Thyroid gland (tissue), 4 donors: Measurements from ENCODE around the gene ITPR2.

Source experiments
- POLR2A ChIP-seq, 2 donors: fragments of 450-650 bp; IDR thresholded peaks; one replicate each; pipeline ENCODE4 v1.6.1; 2017; ENCODE audit warnings: antibody characterized with exemption in 2 of 2, mild to moderate bottlenecking in 2 of 2, moderate library complexity in 1 of 2
- TF ChIP-seq, protein P1 (sequence below), 6 experiments: fragments of 200-600 bp in 3 of 6; fragments of 450-650 bp in 3 of 6; sonication (generic) in 3 of 6; IDR thresholded peaks; one replicate each; pipeline ENCODE4 v1.5.1; 2016 to 2019; ENCODE audit warnings: antibody characterized with exemption in 6 of 6, mild to moderate bottlenecking in 2 of 6, inconsistent platforms in 1 of 6, moderate library complexity in 1 of 6

DNA sequence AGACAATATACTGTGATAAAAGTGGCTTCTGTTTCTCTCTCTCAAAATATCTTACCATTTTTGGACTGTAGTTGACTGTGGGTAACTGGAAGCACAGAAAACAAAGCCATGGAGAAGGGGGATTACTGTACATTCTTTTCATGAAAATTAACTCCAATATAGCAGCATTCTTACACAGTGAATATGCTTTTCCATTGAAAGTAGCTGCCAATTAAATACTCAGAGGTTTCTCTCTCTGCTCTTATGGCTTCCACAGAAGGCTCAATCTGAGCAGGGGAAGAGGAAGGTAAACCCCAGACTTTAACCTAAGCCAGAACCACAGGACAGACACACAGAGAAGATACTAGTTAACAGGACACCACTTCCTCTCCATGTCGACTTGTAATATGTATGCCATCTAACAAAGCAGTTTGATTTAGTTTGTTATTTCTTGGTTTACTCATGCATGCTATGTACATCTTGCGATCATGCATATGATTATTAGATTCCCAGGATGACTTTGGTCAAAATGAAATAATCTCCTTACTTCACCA, 487.5 kb downstream of the ITPR2 start:
- TF ChIP-seq POLR2A (IDR thresholded peaks at IDR 0.05), result no peak
- TF ChIP-seq, protein P1, sequence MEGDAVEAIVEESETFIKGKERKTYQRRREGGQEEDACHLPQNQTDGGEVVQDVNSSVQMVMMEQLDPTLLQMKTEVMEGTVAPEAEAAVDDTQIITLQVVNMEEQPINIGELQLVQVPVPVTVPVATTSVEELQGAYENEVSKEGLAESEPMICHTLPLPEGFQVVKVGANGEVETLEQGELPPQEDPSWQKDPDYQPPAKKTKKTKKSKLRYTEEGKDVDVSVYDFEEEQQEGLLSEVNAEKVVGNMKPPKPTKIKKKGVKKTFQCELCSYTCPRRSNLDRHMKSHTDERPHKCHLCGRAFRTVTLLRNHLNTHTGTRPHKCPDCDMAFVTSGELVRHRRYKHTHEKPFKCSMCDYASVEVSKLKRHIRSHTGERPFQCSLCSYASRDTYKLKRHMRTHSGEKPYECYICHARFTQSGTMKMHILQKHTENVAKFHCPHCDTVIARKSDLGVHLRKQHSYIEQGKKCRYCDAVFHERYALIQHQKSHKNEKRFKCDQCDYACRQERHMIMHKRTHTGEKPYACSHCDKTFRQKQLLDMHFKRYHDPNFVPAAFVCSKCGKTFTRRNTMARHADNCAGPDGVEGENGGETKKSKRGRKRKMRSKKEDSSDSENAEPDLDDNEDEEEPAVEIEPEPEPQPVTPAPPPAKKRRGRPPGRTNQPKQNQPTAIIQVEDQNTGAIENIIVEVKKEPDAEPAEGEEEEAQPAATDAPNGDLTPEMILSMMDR (IDR thresholded peaks at IDR 0.05), result no peak
